CD4-positive, alpha-beta T cell treated with Interleukin-6 at 100 ng/mL for 8 hours (primary cell): ENCODE results near the gene FNDC3B.

Experiments used
- DNase-seq: peaks from one replicate; pipeline ENCODE4 v3.0.0-alpha.2; 2020; ENCODE audit warnings: mixed read lengths, low spot score

The FNDC3B gene

DNA sequence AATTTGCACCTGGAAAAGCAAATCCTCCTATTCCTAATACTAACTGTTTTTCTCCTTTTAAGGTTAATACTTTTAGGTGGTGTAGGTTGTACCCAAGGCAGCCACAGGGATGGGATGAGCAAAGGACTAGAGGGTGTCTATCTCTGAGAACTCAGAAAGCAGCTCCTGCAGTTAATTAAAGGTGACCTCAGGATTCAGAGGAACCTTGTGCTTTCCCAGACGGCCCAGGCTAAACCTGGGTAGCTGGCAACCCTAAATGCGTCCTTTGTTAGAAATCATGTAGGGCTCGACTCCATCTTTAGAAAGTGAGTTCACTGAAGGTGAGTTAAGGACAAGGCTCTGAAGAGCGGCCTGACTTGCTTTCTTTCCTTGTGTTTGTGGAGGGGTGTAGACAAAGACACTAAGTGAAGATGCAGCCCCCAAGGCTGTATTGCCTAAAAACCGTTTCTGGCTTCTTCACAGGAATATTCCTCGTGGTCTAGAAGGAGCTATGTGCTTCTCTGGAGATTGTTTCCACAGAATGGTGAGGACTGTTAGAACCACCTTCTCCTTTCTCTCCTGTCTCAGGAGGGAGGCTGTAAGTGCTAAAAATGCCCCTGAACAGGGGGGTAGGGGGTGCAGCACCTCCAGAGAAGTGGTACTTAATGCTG lies 14.9 kb downstream of the FNDC3B start:
- DNase-seq, result no peak

DNA sequence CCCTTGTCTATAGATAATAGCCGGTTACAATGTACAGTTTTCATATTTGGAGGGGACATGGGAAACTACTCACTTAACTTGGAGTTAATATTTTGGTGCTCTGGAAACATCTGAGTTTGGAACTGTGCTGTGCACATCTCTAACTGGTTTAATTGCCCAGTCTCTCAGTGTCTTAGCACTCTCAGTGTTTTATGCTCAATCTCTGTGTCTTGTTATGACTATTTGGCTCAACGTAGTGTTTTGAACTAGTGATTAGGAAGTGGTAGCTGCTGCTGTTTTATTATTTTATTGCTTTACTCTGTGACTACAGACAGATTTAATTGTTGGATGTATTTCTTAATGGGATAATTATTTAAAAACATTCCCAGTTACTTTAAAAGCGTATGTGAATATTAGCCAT lies 17.0 kb downstream of the FNDC3B start:
- no peak for DNase-seq

DNA sequence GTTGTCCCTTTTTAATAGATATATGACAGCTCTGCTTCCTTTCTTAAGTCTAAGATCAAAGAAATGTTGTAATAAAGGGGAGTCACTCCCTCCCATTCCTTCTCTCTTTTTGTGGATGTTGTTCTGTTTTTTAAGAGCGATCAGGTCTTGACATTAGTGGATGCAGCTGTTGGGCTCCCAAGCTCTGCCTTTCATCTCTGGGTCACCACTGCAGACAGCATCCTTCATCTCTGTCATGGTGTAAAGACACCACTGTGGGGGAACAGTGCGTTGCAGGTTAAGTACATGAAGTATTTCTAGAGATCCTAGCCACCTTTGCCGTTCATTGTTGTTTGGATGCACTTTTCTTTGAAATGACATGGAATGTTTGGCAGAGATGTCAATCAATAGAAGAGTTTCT lies 17.7 kb downstream of the FNDC3B start:
- no peak for DNase-seq

DNA sequence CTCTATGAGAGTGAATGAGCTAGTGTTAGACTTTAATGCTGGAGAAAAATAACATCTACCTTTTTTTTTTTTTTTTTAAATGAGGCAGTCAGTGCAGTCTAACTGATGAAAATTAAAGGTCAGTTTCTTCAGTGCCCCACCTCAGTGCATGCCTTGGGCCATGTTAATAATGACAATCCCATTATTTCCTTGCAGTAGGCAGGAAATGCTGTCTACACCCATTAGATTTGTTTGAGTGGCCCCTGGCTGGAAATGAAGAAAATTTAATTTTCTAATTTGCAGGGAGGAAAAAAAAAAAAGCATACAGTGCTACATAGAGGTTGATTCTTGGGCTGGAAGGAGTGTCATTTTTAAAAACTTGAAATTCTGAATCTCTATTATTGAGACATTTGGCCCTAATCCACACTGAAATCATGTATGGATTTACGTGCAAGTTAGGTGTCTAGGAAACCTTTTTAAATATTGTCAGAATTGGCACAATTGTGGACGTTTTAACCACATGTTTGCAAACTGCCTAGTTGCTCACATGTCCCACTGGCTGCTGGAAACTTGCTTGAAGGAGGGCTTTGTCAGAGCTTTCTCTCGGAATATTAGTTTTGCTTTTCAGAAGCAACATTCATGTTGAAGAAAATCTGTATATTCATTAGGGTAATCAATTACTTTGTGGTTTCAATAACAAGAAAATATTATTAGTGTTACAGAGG lies 18.4 kb downstream of the FNDC3B start:
- DNase-seq, result no peak

DNA sequence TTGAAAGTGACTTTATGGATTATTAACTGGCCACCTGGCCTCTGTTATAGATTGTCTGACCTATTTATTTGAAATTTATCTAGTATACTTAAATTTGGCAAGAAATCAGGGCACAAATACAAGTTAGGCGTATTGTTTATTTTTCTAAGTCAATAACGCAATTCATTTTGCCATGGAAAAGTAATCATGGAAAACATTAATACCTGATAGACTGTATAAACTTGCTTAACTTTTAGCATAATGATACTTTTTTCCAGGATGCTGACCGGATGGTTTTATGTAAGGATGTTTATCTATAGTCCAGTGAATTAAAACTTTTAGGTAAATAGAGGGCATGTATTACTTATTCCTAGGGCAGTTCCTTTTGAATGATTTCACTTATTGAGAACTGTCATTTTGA lies 20.2 kb downstream of the FNDC3B start:
- no peak for DNase-seq

DNA sequence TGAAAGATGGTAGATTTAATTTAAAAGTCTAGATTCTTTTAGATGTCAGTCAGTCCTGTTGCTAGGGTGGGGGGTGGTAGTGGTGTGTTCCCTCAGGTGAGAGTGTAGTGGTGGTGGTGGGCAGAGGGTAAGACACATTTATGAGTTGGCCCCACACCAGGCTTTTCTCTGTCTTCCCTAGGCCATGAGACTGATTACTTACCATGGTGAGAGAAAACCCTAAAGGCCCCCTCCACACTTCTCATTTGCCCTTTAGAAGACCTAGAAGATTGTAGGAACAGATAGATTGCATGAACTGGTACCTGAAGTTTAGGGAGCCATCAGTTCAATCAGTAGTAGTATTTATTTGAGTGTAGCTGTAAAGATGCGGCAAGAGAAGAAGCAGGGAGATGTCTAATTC lies 20.9 kb downstream of the FNDC3B start:
- DNase-seq, result no peak

DNA sequence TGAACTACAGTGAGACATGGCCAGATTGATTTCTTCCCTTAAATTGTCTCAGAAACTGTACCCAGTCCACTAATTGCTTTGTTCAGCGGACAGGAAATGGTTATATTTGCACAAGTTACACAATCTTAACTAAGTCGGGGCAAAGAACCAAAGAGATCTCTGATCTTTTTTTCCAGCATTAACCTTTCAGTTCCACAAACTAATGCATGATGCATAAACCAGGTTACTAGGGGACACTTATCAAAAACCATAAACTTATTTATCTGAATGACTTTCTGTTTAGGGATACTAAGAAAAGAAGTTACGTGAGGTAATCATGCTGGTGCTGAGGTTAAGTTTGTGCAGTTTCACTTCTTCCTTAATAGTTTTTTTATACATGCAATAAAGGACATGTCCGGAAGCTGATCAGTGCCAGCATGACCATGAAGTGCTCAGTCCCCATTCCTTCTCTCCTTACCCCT lies 22.4 kb downstream of the FNDC3B start:
- DNase-seq, result no peak

DNA sequence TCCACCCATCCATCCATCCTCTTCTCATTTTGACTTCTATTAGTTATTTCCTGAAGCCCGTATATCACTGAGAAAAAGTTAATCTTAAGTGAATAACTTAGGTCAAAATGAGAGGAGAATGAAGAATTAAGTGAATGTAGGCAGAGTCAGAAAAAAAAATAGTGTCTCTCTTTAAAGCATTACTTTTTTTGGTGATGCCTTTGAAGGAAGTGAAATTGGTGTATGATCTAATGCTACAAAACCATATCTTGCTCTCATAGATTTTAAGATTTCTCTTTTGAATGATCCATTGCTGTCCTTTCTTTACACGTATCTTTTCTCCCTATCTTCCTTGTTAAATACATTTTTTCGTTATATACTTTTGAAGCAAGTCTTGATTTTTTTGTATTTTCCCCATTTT lies 23.4 kb downstream of the FNDC3B start:
- no peak for DNase-seq

DNA sequence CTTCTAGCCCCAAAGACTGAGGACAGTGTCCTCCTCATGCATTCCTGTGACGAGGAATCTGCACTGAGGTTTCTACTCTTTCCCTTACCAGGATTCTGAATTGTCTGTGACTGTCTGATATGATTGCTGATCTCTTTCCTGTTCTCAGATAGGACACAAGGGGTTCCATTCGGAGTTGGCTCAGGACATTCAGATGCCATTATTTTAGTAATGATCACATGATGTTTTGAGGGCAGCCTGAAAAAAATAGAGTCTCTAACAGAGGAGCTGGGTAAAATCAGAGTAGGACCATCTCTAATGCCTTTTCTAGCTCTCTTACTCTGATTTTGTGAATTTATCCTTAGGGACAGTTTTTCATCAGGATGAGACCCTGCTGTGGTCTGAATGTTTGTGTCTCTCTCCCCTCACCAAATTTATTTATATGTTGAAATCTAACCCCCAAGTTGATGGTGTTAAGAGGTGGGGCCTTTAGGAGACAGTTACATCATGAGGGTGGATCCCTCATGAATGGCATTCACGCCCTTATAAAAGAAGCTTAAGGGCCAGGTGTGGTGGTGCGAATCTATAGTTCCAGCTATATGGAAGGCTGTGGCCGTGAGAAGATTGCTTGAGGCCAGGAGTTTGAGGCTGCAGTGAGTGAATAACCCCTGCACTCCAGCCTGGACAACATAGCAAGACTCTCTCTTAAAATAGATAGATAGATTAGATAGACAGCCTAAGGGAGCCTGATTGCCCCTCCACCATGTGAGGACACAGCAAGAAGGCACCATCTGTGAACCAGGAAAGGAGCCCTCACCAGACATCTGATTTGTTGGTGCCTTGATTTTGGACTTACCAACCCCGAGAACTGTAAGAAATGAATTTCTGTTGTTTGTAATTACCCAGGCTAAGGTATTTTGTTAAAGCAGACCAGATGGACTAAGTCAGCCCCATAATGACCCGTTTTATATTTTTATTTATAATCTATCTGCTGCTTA lies 24.4 kb downstream of the FNDC3B start:
- no peak for DNase-seq

DNA sequence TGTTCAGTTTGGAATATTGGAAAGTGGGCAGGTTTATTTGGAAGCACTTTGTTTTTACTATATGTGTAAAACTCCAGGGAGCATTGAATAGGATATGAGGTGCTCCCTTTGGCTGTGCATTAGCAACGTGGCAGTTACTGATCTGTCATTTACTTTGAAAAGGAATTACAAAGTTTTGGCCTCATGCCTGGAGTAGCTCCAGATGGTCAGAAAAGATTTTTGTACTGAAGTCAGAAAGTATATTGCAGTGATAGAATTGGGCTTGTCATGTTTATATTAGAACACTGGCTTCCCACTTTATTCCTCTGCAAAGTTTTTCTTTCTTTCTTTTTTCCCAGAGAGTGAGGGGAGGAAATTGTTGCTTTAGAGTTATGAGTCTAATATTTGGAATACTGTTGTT lies 26.1 kb downstream of the FNDC3B start:
- no peak for DNase-seq

DNA sequence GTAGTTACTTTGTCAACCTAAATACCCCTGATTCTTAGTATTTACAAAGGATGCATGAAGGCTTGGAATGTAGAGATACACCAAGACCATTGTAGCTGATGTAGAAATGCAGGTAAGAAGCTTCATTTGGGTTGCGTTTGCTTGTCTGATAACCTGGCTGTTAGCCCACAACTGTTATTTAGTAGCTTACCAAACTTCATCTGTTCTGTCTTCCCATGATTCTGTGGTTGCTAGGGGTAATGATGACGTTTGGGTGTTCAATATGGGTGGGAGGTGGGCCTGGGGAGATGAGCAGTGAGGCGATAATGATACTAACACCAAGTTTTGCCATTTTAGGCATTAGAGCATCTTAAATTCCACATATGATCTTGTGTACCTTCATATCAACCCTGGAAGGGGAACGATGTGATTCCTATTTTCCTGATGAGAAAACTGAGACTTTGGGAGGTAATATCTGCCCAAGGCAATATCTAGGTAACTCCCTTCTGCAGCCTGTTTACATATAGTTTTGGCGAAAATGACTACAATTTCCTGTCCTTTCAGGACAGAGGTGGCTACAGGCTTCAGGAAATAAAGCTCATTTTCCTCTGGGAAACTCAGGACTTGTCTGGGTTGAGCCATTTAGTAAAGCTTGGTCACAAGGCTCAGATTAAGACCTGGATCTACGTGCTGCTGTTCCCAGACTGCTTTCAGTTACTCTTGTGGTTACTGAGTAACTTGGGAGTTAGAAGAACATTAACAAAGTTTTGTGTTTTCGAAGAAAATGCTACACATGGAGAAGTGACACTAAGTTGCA lies 26.8 kb downstream of the FNDC3B start:
- DNase-seq, result no peak

DNA sequence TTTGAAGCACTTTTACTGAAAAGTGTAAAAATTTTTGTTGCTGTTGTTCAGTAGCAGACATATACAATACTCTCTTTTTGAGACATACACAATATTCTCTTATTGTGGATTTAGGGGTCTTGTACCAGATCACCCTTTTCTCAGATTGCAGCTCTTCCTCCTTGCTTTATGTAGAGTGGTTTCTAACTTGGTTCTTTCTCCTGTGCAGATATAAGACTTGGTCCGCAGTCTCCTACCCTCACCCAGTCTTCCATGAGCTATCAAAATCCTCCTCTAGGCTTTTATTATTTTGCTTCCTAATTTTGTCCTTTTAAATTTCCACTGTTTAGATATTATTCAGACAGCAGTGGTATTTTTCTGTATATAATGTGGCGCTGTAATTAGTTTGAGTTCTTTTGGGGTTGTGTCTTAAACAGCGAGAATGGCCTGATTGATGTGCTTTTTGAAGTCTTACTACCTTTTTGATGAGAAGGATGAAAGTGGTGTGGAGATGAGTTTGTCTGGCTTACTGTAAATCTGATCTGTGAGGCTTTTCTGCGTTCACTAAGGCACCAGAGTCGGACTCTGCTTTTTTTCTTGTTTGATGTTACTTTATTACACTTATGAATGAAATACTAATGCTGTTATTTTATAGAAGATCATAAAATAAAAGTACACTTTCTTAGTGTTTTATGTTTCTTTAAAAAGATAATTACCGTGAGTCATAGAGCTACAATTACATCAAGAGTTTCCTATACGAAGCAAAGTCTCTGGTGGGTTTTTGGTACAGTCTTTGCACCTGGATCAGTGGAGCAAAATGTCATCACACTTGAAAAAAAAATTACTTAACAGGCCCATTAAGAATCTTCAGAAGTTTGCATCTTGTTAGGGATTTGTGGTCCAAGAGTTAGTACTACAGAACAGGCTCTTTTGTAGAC lies 27.8 kb downstream of the FNDC3B start:
- DNase-seq, result no peak

DNA sequence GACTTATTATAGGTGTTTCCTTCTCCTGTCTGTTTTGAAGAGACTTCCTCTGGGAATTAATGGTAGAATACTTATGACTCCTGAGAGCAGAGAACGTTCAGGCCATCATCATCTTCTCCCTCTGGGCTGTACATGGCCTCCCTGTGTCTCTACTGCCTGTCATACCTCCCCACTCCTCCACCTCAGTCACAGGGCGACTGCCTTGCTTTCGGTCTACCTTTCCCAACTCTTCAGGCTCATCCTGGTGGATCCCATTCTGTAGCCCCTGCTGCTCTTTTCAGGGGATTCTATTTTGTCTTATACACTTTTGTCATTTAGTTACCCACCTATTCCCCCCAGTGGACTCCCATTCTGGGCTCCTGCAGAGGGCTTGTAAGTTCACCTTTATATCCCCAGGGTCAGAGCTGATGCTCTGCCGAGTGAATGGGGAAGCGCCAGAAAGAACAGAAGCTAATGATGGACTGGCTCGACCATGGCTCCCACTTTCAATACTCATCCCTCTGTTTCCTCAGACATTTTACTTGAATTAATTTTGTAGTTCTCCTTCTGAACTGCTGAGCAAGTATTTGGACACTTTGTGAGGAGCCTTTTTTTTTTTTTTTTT lies 28.6 kb downstream of the FNDC3B start:
- DNase-seq, result no peak

DNA sequence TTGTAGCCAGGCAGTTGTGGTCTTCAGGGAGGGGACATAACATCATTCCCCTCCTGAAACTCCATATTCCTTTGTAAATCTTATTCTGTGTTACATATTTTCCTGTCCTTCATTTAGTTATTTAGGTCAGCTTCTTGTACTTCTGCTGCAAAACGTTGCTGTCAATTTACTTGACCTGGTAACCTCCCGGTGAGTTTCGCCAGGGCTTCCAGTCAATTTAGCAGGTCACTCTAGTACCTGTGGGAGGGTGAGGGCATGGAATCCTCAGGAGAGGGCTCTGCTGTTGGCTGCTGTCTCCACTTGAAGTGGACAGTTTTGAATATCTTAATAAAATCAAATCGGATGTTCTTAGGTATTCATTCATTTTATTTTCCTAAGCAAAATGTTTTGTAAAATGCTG lies 29.6 kb downstream of the FNDC3B start:
- DNase-seq, result no peak

DNA sequence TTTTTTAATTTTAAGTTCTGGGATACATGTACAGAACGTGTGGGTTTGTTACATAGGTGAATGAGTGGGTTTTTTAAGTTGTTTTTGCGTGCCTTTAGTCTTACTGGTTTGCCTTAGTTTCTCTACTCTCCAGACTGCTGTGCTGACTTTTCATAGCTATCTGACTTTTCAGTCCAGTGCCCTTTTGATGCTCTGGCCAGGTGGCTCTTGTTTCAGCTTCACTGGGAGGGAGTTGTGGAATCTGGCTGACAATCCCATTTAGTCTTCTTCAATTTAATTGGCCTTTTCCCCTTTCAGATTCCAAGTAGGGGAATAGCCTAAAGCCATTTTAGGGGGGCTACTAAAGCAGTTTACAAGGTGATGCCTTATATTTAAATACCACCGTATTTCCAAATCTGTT lies 30.1 kb downstream of the FNDC3B start:
- DNase-seq, result no peak

DNA sequence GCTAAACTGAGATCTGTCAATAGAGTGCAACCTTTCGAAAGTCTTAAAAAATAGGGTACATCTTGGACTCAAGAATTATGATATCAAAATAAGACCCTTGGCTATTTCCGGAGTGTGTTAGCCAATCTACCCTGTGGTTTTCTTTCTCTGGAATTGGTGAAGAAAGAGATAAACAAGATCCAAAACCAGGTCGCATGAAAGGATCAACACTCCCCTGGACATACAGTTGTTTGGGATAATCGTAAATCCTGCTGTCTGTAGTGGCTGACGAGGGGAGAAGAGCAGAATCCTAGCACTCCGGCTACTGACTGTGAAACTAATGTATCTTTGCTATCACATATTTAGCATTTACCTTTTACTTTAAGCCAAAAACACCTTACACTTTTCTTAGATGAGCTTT lies 30.9 kb downstream of the FNDC3B start:
- DNase-seq, result no peak

DNA sequence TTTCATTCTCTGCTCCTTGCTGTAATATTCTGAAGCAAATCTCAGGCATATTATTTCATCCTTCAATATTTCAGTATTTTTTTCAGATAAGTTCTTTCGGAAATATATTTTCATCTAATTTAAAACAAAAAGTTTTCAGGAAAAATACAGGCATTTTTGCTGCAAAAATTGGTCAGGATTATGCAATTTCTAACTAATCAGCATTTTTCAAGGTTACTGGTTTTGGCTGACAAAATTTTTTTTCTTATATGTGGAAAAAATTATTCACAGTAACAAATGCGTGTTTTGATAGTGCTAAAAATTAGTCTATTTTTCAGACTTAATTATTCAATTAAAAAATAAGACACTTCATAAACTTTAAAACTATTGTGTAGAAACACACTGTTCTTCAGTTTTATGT lies 31.4 kb downstream of the FNDC3B start:
- no peak for DNase-seq

DNA sequence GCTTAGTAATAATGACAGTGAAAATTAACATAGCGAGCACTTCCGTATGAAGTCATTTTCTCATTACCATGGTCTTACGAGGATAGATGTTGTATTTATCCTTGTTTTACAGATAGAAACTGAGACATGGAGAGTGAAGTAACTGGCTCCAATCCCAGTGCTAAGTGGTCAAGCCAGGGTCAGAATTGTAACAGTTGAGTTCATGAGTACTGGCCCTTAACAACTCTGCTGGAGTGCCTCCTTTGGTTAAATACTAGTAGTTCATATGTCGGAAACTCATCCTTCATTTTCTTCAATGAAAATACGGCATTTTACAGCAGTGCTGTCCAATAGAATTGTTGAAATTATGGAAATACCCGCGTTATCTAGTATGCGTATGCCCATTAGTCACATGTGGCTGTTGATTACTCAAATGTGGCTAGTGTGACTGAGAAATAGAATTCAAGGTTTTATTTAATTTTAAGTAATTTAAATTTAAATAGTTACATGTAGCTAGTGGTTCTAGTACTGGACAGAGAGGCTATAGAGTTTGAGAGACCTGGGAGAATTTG lies 32.5 kb downstream of the FNDC3B start:
- DNase-seq, result no peak

DNA sequence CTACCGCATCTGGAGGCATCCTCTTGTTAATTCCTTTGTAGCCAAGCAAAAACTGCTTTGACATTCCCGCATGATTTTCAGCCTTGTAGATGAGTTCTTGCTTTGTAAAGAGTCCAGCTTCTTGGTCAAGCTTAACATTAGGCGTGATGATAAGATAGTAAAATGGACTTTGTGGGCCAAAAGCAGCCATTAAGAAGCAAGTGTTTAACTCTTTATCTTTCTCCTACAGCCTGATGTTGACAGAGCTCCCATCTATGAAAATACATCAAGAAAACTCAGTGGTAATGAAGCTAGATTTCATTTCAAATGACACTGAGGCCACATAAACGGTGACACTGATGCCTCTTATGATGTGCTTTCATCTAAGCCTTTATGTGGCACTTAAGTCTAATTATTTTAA lies 33.2 kb downstream of the FNDC3B start:
- no peak for DNase-seq

DNA sequence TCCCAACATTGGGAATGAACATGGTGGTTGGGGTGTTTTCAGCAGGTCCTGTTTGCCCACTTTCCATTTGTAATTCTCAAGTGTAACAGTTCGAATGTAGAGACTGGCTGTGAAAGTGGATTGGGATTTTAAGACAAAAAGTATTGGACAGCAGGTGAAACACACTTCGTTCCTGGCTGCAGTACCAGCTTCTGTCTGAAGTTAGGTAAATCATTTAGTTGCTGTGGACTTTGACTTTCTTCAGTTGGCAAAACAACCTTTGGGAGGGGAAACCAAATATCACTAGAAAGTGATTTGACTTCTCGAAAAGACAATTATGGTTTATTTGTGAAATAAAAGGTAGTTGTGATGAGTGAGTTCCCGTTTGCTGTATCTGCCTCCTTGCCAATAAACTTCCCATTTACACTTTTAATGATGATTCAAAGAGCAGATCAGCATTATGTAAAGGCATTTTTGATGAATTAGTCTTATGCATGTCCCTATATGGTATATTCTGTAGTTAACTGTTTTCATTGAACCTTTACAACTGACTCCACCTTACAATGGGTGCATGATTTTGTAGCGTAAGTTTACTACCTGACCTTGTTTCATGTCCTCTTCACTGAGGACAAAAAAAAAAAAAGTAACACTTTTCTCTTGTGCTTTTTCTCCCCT lies 34.0 kb downstream of the FNDC3B start:
- no peak for DNase-seq
